Heart right ventricle (tissue), 16 donors: Measurements from ENCODE around the gene VWA5B1. TPM values are rescaled to one million over a fixed set of nuclear protein-coding genes. Genes with fewer than 3 reads are reported as not detected.

Source experiments
- ATAC-seq, 8 donors: fragments of 200-7000 bp; cut with Tn5 transposase; one replicate each; pipeline ENCODE4 v1.9.1; 2020; ENCODE audit warnings: mild to moderate bottlenecking in 8 of 8, moderate library complexity in 8 of 8, moderate number of reproducible peaks in 1 of 8
- DNase-seq, 2 donors: peaks; one replicate each; pipeline ENCODE4 v3.0.0-alpha.2; 2020
- H3K27ac ChIP-seq, 10 donors: fragments of 200-600 bp; sonication (generic) in 2 of 10; one replicate each; pipeline versions ENCODE4 v1.5.0 to v1.8.0; 2020 to 2022; ENCODE audit warnings: mild to moderate bottlenecking in 3 of 10
- H3K27me3 ChIP-seq, 7 donors: fragments of 200-600 bp; one replicate each; pipeline ENCODE4 v1.8.0; 2021 to 2022; ENCODE audit warnings: mild to moderate bottlenecking in 2 of 7
- H3K36me3 ChIP-seq, 9 donors: fragments of 200-600 bp; sonication (generic) in 1 of 9; one replicate each; pipeline versions ENCODE4 v1.5.0 to v1.8.0; 2020 to 2022; ENCODE audit warnings: mild to moderate bottlenecking in 2 of 9
- H3K4me1 ChIP-seq, 9 donors: fragments of 200-600 bp; sonication (generic) in 1 of 9; one replicate each; pipeline versions ENCODE4 v1.5.0 to v1.8.0; 2020 to 2022; ENCODE audit warnings: mild to moderate bottlenecking in 4 of 9
- H3K4me3 ChIP-seq, 10 donors: fragments of 200-600 bp; sonication (generic) in 2 of 10; one replicate each; pipeline versions ENCODE4 v1.5.0 to v1.8.0; 2020 to 2022; ENCODE audit warnings: mild to moderate bottlenecking in 7 of 10, moderate library complexity in 2 of 10
- H3K9me3 ChIP-seq, 11 donors: fragments of 200-600 bp in 10 of 11; sonication (generic) in 2 of 11; one replicate each; pipeline versions ENCODE4 v1.5.0 to v1.8.0; 2013 to 2022; ENCODE audit warnings: mild to moderate bottlenecking in 2 of 11, control low read depth in 1 of 11, moderate library complexity in 1 of 11
- WGBS, 2 donors: extraction: QIAGEN DNeasy Blood & Tissue Kit; methylation state at CpG; one replicate each; pipeline ENCODE4 v1.1.7; 2013; ENCODE audit warnings: inconsistent platforms in 1 of 2; 5-methylcytosine and 5-hydroxymethylcytosine counted together
- intact Hi-C, 10 donors: fragments of 100-400 bp; cut with DNase I; formaldehyde crosslinking; loops; one replicate each; pipeline versions ENCODE4 v1.11.1 to v1.14.2; 2022
- polyA plus RNA-seq, 2 donors: library from polyadenylated mRNA; stranded (reverse); fragments of 200-250 nt; gene quantifications; one replicate each; pipeline ENCODE4 v1.2.3, GENCODE V29; 2013
- total RNA-seq, 10 donors: library from RNA; stranded (reverse); fragmentation: NEBNext Ultra II Directional in 3 of 10; extraction: Animal tissue kit (Norgen Biotek cat#: 25700) in 3 of 10; gene quantifications; one replicate each; pipeline versions ENCODE4 v1.2.1 to v1.2.4, GENCODE V29; 2021 to 2023
- TF ChIP-seq, protein P1 (sequence below), 9 donors: fragments of 200-600 bp; sonication (generic) in 2 of 9; IDR thresholded peaks; one replicate each; pipeline versions ENCODE4 v1.5.0 to v1.8.0; 2021 to 2022; ENCODE audit warnings: antibody characterized with exemption in 9 of 9, mild to moderate bottlenecking in 5 of 9, moderate library complexity in 1 of 9
- donor health status: Arrhythmogenic right ventricular cardiomyopathy.
- donor health status: ischemic (EF 13 %, LVEDD 7.1; RV severe dilation, severe dysfunction).
- donor health status: healthy with polysubstance abuse.
- donor health status: DM: no; HTN: yes; CAD: no.
- donor health status: DM: no; HTN: no; CAD: no.
- donor health status: ischemic (EF 25% LVEDD 6.9; RV normal size, moderate dysfunction).
- donor health status: ischemic (EF 25% LVEDD 5.7; RV mildly dilated, moderate dysfunction).
- donor health status: healthy.
- donor health status: DM: yes; HTN: yes; CAD: no.
- donor health status: Ischemic cardiomyopathy.
- donor health status: ischemic (EF 35%, LVEDD 5.7; RV mildly dilated, moderate dysfunction).
- donor health status: nonischemic (EF 11% LVEDD 7.7; RV severe dilation, severe dysfunction).
- donor health status: DM: yes; HTN: yes; CAD: no.
- donor health status: PGD.
- donor health status: ischemic (EF 29% LVEDD 5.4; RV normal size, mild dysfunction).
- donor health status: nonischemic (EF 23%, LVEDD 6.1; RV moderate dilation, normal function).

VWA5B1 gene
- total and polyA plus RNA-seq, 12 donors = 0.03 to 1.2 (median 0.18) TPM; not detected in 9

- H3K27me3 ChIP-seq = peaks cover 0 to 10% (median 0%) of the 10 kb centered on the region in 7 donors
- no peaks in the 10 kb centered on the region for H3K36me3 ChIP-seq
- TF ChIP-seq, protein P1, sequence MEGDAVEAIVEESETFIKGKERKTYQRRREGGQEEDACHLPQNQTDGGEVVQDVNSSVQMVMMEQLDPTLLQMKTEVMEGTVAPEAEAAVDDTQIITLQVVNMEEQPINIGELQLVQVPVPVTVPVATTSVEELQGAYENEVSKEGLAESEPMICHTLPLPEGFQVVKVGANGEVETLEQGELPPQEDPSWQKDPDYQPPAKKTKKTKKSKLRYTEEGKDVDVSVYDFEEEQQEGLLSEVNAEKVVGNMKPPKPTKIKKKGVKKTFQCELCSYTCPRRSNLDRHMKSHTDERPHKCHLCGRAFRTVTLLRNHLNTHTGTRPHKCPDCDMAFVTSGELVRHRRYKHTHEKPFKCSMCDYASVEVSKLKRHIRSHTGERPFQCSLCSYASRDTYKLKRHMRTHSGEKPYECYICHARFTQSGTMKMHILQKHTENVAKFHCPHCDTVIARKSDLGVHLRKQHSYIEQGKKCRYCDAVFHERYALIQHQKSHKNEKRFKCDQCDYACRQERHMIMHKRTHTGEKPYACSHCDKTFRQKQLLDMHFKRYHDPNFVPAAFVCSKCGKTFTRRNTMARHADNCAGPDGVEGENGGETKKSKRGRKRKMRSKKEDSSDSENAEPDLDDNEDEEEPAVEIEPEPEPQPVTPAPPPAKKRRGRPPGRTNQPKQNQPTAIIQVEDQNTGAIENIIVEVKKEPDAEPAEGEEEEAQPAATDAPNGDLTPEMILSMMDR (IDR thresholded peaks at IDR 0.05) = no peak
- ATAC-seq = no peak
- H3K9me3 ChIP-seq = no peaks in the 10 kb centered on the region
- H3K4me3 ChIP-seq = no peak overlapping the region
- WGBS, 2 donors = 89 to 91% methylated on average over 14 of the region's 14 CpGs
- intact Hi-C loops = no loop called here
- DNase-seq = no peak
- peaks cover 0 to 7% (median 0%) of the 10 kb centered on the region in 9 donors for H3K4me1 ChIP-seq
- H3K27ac ChIP-seq = no peak overlapping the region
Measured at GRCh38 chr1:20318521-20318920, 27.8 kb downstream of the VWA5B1 start.

DNA sequence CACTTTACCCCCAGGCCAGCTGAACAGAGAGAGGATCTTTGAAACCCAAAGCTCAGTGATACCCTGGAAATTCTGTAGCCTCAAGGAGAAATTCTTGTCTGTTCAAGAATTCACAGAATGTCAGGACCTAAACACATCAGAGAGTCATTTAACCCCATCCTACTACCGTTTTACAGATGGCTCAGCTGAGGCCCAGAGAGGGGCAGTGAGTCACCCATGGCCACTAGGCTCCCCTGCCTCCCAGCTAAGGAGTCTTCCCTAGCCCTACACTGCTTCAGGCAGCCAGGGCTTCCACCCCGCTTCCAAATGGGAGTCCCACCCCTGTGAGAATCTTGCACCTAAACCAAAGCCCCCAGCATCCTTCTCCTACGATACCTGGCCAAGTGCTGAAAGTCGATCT lies 28.3 kb downstream of the VWA5B1 start:
- WGBS, 2 donors = 80 to 85% methylated on average over 4 of the region's 4 CpGs
- no peaks in the 10 kb centered on the region for H3K9me3 ChIP-seq
- DNase-seq (no peak), ATAC-seq (no peak)
- TF ChIP-seq, protein P1 (IDR thresholded peaks at IDR 0.05) = no peak
- intact Hi-C loops = no loop called here
- H3K4me1 ChIP-seq = peaks cover 0 to 7% (median 0%) of the 10 kb centered on the region in 9 donors
- H3K4me3 ChIP-seq = no peak overlapping the region
- no peak overlapping the region for H3K27ac ChIP-seq
- H3K36me3 ChIP-seq = no peaks in the 10 kb centered on the region
- peaks cover 0 to 10% (median 0%) of the 10 kb centered on the region in 7 donors for H3K27me3 ChIP-seq

DNA sequence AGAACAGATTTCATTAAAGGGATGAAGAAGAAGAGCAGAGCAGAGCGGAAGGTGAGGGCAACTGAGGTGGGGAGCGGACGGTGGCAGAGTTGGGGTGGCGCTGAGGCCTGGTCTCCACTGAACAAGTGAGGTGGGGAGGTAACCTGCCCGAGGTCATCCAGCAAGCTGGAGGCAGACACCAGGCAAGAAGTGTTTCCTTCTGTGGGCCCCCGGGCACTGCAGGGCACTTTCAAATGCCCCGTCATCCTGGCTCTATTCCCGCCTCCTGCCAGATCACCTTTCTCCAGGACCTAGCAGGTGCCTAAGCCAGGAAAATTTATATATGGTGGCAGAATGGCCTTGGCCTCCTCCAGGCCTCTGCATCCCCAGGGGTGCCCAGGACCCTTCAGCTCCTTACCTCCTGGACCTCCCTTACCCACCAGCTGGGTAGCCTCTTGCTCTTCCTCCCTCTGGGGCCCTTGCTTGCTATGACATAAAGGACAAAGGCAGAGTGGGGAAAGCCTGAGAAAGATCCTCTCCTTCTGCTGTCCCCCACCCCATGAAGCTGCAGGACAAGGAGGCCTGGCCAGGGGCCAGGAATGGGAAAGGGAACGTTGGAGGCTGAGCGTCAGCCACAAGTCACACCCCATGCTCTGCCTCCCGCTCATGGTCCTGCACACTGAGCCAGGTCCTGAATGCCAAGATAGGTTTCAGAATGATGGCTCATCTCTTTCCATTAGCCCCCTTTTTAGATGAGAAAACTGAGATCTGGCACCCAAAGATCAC lies 29.0 kb downstream of the VWA5B1 start:
- H3K4me1 ChIP-seq = peaks cover 0 to 7% (median 0%) of the 10 kb centered on the region in 9 donors
- peaks cover 0 to 10% (median 0%) of the 10 kb centered on the region in 7 donors for H3K27me3 ChIP-seq
- WGBS, 2 donors = 74 to 81% methylated on average over 11 of the region's 11 CpGs
- no peak overlapping the region for H3K4me3 ChIP-seq
- no peak for ATAC-seq
- intact Hi-C loops = no loop called here
- no peak for DNase-seq
- TF ChIP-seq, protein P1 (IDR thresholded peaks at IDR 0.05) = no peak
- no peaks in the 10 kb centered on the region for H3K36me3 ChIP-seq
- H3K9me3 ChIP-seq = no peaks in the 10 kb centered on the region
- no peak overlapping the region for H3K27ac ChIP-seq

GRCh38 chr1:20320704-20321103 lies 30.0 kb downstream of the VWA5B1 start:
- Histone ChIP-seq H3K27ac (no peak overlapping the region), H3K4me3 (no peak overlapping the region), H3K36me3 (no peaks in the 10 kb centered on the region), H3K9me3 (no peaks in the 10 kb centered on the region), H3K4me1 (peaks cover 0 to 18% (median 8%) of the 10 kb centered on the region in 9 donors), H3K27me3 (peaks cover 0 to 10% (median 0%) of the 10 kb centered on the region in 7 donors)
- ATAC-seq (no peak), DNase-seq (no peak)
- TF ChIP-seq, protein P1 (IDR thresholded peaks at IDR 0.05) = no peak
- WGBS, 2 donors = 86 to 91% methylated on average over 6 of the region's 6 CpGs
- intact Hi-C loops = no loop called here
